ENCODE data around the gene OR2L8.

The OR2L8 gene

GRCh38 chr1:247992986-247993385 lies 44.3 kb downstream of the OR2L8 start:
- no peak for DNase-seq

DNA sequence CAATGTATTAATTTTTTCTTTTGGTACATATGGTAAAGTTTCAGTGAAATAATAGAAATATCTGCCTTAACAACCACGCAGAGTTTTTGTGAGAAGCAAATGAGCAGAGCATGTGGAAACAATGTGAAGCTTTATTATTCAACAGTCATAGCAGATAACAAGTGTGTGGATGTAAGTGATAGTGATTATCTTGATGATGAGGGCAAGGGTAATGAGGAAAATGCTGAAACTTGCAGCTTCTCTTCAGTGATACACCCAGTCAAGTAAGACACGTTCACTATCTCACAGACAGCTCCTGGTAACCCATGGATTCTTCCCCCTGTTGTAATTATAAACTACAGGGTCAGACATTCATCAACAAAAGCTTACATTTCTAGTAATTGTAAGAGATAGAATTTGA lies 50.2 kb downstream of the OR2L8 start:
- DNase-seq: no peak
